Adipose tissue (tissue), 3 donors: ENCODE data around the gene ZDHHC11B. TPM values are rescaled to one million over a fixed set of nuclear protein-coding genes. Genes with fewer than 3 reads are reported as not detected.
"Not testable (repeated sequence)": the region's sequence is repeated elsewhere in the genome, so short reads cannot be mapped to it uniquely, and the experiment has no call there.

Source experiments
- H3K27ac ChIP-seq: one replicate; pipeline ENCODE4 v1.5.1; 2013; ENCODE audit warnings: low read depth, low read length
- WGBS, 3 donors: extraction: QIAGEN DNeasy Blood & Tissue Kit; methylation state at CpG; one replicate each; pipeline ENCODE4 v1.1.7; 2013; 5-methylcytosine and 5-hydroxymethylcytosine counted together
- polyA plus RNA-seq, 3 donors: library from polyadenylated mRNA; stranded (reverse); fragments of 200-250 nt; gene quantifications; one replicate each; pipeline ENCODE4 v1.2.3, GENCODE V29; 2013
- donor health status: healthy with polysubstance abuse.
- donor health status: Bipolar disorder and iron deficiency.
- donor health status: healthy.

ZDHHC11B gene
- polyA plus RNA-seq, 3 donors: 1.1 to 4.4 (median 2.7) TPM

- H3K27ac ChIP-seq: not testable (repeated sequence)
These were observed 101.7 kb downstream of the ZDHHC11B start for GRCh38 chr5:682651-683358.

GRCh38 chr5:682216-682615 is 102.3 kb downstream of the ZDHHC11B start:
- H3K27ac ChIP-seq: not testable (repeated sequence)
- WGBS, 3 donors: 60 to 98% (median 82%) methylated on average over 1 to 3 of the region's 3 CpGs

More at GRCh38 chr5:682651-683358, 101.7 kb downstream of the ZDHHC11B start:
- WGBS, 3 donors: 79 to 90% (median 87%) methylated on average over 16 to 17 of the region's 17 CpGs

- WGBS, 3 donors: 80 to 90% (median 90%) methylated on average over 16 to 17 of the region's 17 CpGs
- H3K27ac ChIP-seq: not testable (repeated sequence)
These were observed 103.0 kb downstream of the ZDHHC11B start for GRCh38 chr5:681317-682191.

DNA sequence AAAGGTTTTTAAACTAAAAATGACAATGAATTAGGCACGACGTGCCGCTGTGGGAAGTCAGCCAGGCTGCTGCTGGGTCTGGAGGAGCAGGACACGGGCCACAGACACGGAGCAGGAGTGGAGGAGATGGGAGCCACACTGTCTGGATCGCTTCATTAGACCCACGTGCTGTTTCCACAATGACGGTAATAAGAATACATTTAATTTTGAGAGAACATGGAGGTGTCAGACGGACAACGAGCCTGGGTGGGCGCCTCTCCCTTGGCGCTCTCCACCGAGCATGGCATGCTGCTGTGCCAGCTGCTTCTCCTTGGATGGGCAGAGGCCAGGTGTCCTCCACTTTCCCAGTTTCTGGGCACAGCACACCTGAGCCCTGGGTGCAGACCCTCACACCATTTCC is 103.7 kb downstream of the ZDHHC11B start:
- H3K27ac ChIP-seq: not testable (repeated sequence)
- 83 to 89% (median 87%) methylated on average over 12 to 13 of the region's 13 CpGs for whole genome bisulfite sequencing, 3 donors

DNA sequence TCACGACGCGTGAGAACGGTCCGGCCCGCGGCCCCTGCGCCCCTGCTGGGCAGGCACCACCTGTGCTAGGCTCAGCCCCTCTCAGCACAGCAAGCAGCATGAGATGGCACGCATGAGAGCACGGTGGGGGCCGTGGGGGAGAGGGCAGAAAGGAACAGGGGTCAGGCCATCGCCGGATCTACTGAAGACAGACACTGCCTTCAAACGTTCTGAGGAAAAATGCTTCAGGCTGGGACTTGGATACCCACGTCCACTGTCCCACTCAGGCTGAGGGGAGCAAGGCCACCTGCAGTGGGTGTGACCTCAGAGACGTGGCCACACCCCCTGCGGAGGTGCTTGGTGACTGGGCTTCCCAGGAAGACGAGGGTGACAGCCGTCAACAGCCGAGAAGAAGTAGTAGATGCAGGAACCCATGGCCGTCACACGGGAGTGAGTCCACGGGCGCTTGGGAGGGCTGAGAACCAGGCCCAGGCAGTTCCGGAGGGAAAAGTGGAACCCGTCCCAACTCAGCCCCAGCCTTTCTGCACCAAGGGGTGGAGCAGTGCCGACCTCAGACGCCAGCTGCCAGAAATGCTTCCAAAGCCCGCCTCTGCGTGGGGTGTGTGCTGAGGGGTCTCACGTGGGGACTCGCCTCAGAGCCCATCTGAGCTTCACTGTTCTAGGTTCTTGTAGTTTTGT is 104.3 kb downstream of the ZDHHC11B start:
- H3K27ac ChIP-seq: not testable (repeated sequence)

GRCh38 chr5:679166-679895 is 105.2 kb downstream of the ZDHHC11B start:
- 81 to 90% (median 87%) methylated on average over 9 to 16 of the region's 17 CpGs for WGBS, 3 donors
- not testable (repeated sequence) for H3K27ac ChIP-seq

More for the DNA sequence above, 104.3 kb downstream of the ZDHHC11B start:
- WGBS, 3 donors: 74 to 85% methylated on average over 3 to 11 of the region's 32 CpGs; no CpG with 5 or more reads in 1 of the 3 donors

DNA sequence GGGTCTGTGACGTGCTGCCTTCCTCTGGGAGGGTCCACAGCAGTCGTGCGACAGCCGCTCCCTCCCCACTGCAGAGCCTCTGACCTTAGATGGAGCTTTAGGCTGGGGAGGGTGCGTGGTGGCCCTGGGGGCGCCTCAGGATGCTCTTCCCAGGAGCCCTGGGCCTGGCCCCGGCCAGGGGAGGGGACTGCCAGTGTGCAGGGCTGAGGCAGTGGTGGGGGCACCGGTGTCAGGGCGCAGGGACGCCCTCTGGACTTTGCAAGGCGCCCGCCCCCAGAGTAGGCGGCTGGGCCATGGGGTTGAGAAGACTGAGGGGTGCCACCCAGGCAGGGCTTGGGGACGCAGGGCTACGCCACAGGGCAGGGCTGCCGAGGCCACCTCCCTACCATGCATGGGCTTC is 106.0 kb downstream of the ZDHHC11B start:
- not testable (repeated sequence) for H3K27ac ChIP-seq
- WGBS, 3 donors: 84 to 89% (median 89%) methylated on average over 7 to 16 of the region's 16 CpGs

GRCh38 chr5:677131-678101 is 107.1 kb downstream of the ZDHHC11B start:
- no peak overlapping the region for H3K27ac ChIP-seq
- WGBS, 3 donors: 84 to 87% (median 86%) methylated on average over 43 to 44 of the region's 44 CpGs

GRCh38 chr5:676699-677076 is 107.8 kb downstream of the ZDHHC11B start:
- H3K27ac ChIP-seq: no peak overlapping the region
- WGBS, 3 donors: 90 to 97% (median 92%) methylated on average over 48 of the region's 48 CpGs

DNA sequence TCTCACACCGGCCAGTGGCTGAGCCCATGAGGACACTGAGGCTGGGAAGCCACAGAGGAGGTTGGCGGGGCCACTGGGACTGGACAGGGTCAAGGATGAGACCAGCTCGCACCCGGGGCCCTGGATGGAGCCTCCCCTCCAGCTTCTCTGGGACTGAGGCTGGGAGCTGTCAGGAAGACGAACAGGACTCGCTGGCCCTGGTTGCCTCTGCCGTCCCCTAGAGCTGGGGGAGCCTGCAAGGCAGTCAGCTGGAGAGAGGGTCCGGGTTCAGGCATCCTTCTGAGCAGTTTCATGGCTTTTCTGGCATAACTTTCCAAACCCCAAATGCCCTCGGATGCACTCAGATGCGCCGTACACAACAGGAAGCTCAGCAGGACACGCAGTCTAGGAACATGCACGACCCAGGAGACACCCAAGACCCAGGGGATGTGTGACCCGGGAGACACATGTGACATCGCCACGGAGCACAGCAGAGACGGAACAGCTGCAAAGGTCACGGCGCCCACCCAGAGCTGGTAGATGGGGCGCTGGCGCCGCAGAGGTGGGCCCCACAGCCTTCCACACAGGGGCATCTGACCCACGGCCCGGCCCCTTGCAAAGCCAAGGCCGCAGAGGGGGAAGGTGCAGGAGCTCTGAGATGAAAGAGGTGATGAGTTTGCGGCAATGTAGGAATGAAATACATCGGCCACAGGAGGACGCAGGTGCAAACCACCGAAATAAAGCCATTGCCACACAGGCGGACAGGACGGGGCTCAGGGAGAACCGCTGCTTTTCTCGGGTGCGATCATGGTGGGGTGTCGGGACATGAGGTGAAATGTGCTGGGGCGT is 108.4 kb downstream of the ZDHHC11B start:
- H3K27ac ChIP-seq: no peak overlapping the region
- 74 to 85% (median 76%) methylated on average over 36 of the region's 36 CpGs for WGBS, 3 donors

DNA sequence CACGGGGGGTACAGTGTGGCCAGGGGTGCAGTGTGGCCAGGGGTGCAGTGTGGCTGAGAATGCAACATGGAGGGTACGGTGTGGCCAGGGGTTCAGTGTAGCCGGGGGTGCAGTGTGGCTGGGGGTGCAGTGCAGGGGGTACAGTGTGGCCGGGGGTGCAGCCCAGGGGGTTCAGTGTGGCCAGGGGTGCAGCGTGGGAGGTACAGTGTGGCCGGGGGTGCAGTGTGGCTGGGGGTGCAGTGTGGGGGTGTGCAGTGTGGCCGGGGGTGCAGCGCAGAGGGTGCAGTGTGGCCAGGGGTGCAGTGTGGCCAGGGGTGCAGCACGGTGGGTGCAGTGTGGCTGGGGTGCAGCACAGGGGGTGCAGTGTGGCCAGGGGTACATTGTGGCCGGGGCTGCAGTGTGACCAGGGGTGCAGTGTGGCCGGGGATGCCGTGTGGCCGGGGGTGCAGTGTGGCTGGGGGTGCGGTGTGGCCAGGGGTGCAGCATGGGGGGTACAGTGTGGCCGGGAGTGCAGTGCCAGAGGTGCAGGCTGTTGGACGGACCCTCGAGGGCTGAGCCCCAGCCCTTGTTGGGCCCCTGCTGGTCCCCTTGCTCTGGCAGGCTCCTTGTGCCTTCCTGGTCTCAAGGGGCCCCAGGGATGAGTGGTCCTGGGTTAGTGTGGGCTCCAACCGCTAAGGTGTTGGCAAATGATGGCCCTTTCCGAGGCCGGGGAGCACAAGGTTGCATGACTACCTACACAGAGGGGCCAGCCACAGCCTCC is 109.2 kb downstream of the ZDHHC11B start:
- H3K27ac ChIP-seq: no peak overlapping the region
- 72 to 89% (median 85%) methylated on average over 17 to 20 of the region's 20 CpGs for WGBS, 3 donors

DNA sequence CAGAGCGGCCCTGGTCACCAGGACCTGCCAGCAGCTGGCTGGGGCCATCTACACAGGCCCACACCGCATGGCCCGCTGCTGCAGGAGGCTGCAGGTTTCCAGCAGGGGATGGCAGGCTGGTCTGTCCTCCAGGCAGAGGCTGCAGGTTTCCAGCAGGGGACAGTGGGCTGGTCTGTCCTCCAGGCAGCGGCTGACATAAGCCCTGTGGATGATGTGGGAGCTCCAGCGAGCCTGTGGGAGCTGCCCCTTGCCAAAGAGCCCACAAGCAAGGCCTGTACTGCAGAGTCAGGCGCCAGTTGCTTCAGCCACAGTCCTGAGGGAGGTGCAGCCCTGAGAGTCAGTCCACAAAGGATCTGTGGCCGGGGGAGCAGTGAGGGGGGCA is 109.9 kb downstream of the ZDHHC11B start:
- H3K27ac ChIP-seq: no peak overlapping the region
- 60 to 76% (median 64%) methylated on average over 6 to 7 of the region's 7 CpGs for WGBS, 3 donors

DNA sequence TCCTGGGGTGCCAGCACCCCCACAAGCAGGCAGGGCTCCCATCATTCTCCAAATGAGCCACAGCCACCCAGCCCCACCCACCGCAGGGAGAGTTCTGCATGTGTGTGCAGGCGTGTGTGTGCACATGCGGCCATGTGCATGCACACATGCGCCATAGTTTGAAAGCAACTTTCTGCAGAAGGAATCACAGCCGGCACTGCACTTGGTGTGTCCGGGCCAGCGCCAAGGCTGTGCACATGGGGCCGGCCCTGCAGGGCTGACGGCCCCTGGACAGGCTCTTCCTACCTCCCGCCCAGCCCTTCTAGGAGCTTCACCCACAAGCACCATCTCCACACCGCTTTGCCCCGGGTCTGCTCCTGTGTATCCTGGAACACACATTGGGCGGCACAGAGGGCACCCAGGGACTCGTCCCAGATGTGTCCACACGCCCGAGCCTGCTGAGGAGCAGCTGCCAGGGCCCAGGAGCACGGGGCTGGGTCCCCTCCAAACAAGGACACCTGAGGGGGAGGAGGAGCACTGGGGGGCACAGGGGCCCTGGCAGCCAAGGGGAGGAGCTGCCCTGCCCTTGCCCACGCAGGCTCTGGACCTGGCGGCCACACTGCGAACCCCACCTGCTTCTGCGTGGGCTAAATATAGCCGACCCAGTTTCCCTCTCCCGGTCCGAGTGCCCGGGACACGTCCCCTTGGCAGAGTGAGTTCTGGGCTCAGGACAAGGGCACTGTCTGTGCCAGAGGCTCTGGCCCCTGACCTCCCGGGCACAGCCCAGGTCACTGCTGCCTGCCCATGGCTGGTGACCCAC is 110.5 kb downstream of the ZDHHC11B start:
- no peak overlapping the region for H3K27ac ChIP-seq

DNA sequence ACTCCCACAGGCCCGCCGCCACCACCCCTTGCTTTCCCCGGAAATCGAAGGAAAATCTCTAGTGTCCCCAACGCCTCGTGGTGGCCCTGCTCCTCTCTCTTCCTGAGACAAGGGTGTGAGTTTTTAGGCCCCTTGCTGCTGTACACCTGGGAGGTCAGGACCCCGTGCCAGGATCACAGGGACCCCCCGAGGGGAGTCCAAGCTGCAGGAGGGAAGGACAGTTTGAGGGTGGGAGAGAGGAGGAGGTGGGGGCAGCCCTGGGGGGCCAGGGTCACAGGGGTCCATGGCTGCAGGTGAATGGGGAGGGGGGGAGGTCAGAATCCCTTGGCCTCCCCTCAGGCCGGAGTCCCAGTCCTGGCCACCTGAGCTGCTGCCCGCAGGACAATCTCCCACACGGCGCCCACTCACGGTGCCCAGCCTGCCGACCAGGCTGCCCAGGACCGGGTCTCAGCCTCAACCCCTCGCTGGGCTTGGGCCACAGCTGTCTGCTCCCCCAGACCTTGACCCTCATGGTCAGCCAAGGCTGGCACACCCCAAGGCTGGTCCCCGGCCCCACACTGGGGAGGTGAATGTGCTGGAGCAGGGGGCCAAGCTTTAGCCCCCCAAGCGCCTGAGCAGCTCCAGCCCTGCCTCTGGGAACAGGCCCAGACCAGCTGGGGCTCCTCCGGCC is 111.2 kb downstream of the ZDHHC11B start:
- 41 to 54% (median 49%) methylated on average over 12 to 19 of the region's 19 CpGs for WGBS, 3 donors
- H3K27ac ChIP-seq: no peak overlapping the region

More for the DNA sequence above, 110.5 kb downstream of the ZDHHC11B start:
- 59 to 75% (median 60%) methylated on average over 21 to 27 of the region's 27 CpGs for WGBS, 3 donors
